Liver (tissue), 3 donors: ENCODE measurements around the gene SPTLC1.

Source experiments
- GABPA ChIP-seq, 2 donors: IDR thresholded peaks in 1 of 2; conservative IDR thresholded peaks in 1 of 2; 2 replicates each; pipeline ENCODE4 v1.6.1; 2016; ENCODE audit warnings: antibody characterized with exemption in 2 of 2, mild to moderate bottlenecking in 1 of 2, moderate library complexity in 1 of 2
- JUND ChIP-seq, 2 donors: IDR thresholded peaks; 2 replicates each; pipeline ENCODE4 v1.6.1; 2016; ENCODE audit warnings: antibody characterized with exemption in 2 of 2
- MAX ChIP-seq: IDR thresholded peaks from 2 replicates; pipeline ENCODE4 v1.6.1; 2016; ENCODE audit warnings: antibody characterized with exemption
- RAD21 ChIP-seq, 2 donors: IDR thresholded peaks; 2 replicates each; pipeline ENCODE4 v1.6.1; 2016; ENCODE audit warnings: antibody characterized with exemption in 2 of 2, mild to moderate bottlenecking in 2 of 2
- REST ChIP-seq: IDR thresholded peaks from 2 replicates; pipeline ENCODE4 v1.6.1; 2016; ENCODE audit warnings: antibody characterized with exemption, mild to moderate bottlenecking
- RXRA ChIP-seq, 2 donors: IDR thresholded peaks; 2 replicates each; pipeline ENCODE4 v1.6.1; 2017 to 2018; ENCODE audit warnings: antibody characterized with exemption in 2 of 2, mild to moderate bottlenecking in 1 of 2
- SP1 ChIP-seq: IDR thresholded peaks from 2 replicates; pipeline ENCODE4 v1.6.1; 2018; ENCODE audit warnings: antibody characterized with exemption, mild to moderate bottlenecking
- TAF1 ChIP-seq: conservative IDR thresholded peaks from 2 replicates; pipeline ENCODE4 v1.6.1; 2016; ENCODE audit warnings: antibody characterized with exemption, mild to moderate bottlenecking
- YY1 ChIP-seq: IDR thresholded peaks from 2 replicates; pipeline ENCODE4 v1.6.1; 2016; ENCODE audit warnings: antibody characterized with exemption, mild to moderate bottlenecking
- TF ChIP-seq, protein P1 (sequence below): fragments of 150-350 bp; IDR thresholded peaks from 2 replicates; pipeline ENCODE4 v1.5.1; 2017; ENCODE audit warnings: improper control_type of control experiment, low read depth, low read length; ENCODE audit not compliant: missing input control
- TF ChIP-seq, protein P2 (sequence below): IDR thresholded peaks from 2 replicates; pipeline ENCODE4 v1.6.1; 2016; ENCODE audit warnings: antibody characterized with exemption
- donor health status: healthy.
- donor health status: healthy.

- TF ChIP-seq, protein P1, sequence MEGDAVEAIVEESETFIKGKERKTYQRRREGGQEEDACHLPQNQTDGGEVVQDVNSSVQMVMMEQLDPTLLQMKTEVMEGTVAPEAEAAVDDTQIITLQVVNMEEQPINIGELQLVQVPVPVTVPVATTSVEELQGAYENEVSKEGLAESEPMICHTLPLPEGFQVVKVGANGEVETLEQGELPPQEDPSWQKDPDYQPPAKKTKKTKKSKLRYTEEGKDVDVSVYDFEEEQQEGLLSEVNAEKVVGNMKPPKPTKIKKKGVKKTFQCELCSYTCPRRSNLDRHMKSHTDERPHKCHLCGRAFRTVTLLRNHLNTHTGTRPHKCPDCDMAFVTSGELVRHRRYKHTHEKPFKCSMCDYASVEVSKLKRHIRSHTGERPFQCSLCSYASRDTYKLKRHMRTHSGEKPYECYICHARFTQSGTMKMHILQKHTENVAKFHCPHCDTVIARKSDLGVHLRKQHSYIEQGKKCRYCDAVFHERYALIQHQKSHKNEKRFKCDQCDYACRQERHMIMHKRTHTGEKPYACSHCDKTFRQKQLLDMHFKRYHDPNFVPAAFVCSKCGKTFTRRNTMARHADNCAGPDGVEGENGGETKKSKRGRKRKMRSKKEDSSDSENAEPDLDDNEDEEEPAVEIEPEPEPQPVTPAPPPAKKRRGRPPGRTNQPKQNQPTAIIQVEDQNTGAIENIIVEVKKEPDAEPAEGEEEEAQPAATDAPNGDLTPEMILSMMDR = no peak
- TF ChIP-seq REST = no peak
- no peak for TF ChIP-seq RXRA (IDR thresholded peaks at IDR 0.05)
- no peak for TF ChIP-seq SP1
- no peak for TF ChIP-seq TAF1
- TF ChIP-seq, protein P2, sequence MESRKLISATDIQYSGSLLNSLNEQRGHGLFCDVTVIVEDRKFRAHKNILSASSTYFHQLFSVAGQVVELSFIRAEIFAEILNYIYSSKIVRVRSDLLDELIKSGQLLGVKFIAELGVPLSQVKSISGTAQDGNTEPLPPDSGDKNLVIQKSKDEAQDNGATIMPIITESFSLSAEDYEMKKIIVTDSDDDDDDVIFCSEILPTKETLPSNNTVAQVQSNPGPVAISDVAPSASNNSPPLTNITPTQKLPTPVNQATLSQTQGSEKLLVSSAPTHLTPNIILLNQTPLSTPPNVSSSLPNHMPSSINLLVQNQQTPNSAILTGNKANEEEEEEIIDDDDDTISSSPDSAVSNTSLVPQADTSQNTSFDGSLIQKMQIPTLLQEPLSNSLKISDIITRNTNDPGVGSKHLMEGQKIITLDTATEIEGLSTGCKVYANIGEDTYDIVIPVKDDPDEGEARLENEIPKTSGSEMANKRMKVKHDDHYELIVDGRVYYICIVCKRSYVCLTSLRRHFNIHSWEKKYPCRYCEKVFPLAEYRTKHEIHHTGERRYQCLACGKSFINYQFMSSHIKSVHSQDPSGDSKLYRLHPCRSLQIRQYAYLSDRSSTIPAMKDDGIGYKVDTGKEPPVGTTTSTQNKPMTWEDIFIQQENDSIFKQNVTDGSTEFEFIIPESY = no peak
- TF ChIP-seq JUND (IDR thresholded peaks at IDR 0.05) = no peak
- TF ChIP-seq RAD21 (IDR thresholded peaks at IDR 0.05) = no peak
- no peak for TF ChIP-seq GABPA (IDR thresholded peaks at IDR 0.05 in 1 of 2, conservative IDR thresholded peaks at IDR 0.05 in 1 of 2)
- TF ChIP-seq YY1 = no peak
- no peak for TF ChIP-seq MAX
These were observed 49.3 kb upstream of the SPTLC1 start for GRCh38 chr9:92164490-92164889.
